ENCODE data around the gene PNRC2.

The PNRC2 gene

DNA sequence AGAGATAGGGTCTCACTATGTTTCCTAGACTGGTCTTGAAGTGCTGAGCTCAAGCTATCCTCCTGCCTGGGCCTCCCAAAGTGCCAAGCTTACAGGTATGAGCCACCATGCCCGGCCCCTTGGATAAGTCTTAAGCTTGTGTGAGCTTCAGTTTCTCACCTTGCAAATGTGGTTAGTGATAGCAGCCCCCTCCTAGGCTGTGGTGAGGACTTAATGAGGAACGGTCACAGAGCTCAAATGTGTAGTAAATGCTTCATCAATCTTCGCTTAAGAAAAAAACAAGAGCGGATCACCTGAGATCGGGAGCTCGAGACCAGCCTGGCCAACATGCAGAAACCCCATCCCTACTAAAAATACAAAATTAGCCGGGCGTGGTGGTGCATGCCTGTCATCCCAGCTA lies 49.5 kb upstream of the PNRC2 start:
- Histone ChIP-seq H3K27ac (ENCODE audit: extremely low read depth, low read depth, low read length) (no peak overlapping the region), H3K4me3 (ENCODE audit: low read depth, low read length) (no peak overlapping the region), H3K9me3 (ENCODE audit: control insufficient read depth, insufficient read depth, low read depth, low read length) (no peaks in the 10 kb centered on the region), H3K36me3 (ENCODE audit: control insufficient read depth in 2 of 2, insufficient read depth in 1 of 2, low read length in 2 of 2) (no peaks in the 10 kb centered on the region), H3K4me1 (ENCODE audit: control insufficient read depth, insufficient read depth, low read length) (no peaks in the 10 kb centered on the region)
- POLR2A ChIA-PET: interaction anchor here (0.6 kb wide), 1 partner anchor 116 kb away, joined by 3 read pairs; no protein-coding TSS in a partner anchor
- CTCF ChIA-PET: interaction anchor here (0.7 to 1.2 kb wide), 3 partner anchors 13 to 112 kb away, joined by 4 read pairs; no protein-coding TSS in a partner anchor
- no peak for TF ChIP-seq ZNF514 (tag by site-specific recombination; IDR thresholded peaks at IDR 0.05)
- no peak for TF ChIP-seq ZNF292 (tag by site-specific recombination; IDR thresholded peaks at IDR 0.05; ENCODE audit: borderline replicate concordance, low read depth)
- no peak for TF ChIP-seq ZNF701 (tag by site-specific recombination; IDR thresholded peaks at IDR 0.05)
- TF ChIP-seq, protein P1, sequence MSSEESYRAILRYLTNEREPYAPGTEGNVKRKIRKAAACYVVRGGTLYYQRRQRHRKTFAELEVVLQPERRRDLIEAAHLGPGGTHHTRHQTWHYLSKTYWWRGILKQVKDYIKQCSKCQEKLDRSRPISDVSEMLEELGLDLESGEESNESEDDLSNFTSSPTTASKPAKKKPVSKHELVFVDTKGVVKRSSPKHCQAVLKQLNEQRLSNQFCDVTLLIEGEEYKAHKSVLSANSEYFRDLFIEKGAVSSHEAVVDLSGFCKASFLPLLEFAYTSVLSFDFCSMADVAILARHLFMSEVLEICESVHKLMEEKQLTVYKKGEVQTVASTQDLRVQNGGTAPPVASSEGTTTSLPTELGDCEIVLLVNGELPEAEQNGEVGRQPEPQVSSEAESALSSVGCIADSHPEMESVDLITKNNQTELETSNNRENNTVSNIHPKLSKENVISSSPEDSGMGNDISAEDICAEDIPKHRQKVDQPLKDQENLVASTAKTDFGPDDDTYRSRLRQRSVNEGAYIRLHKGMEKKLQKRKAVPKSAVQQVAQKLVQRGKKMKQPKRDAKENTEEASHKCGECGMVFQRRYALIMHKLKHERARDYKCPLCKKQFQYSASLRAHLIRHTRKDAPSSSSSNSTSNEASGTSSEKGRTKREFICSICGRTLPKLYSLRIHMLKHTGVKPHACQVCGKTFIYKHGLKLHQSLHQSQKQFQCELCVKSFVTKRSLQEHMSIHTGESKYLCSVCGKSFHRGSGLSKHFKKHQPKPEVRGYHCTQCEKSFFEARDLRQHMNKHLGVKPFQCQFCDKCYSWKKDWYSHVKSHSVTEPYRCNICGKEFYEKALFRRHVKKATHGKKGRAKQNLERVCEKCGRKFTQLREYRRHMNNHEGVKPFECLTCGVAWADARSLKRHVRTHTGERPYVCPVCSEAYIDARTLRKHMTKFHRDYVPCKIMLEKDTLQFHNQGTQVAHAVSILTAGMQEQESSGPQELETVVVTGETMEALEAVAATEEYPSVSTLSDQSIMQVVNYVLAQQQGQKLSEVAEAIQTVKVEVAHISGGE (tag by site-specific recombination; conservative IDR thresholded peaks at IDR 0.05; ENCODE audit: low read depth): no peak
- no peak for TF ChIP-seq BCL11B (tag by site-specific recombination; IDR thresholded peaks at IDR 0.05; ENCODE audit: low read depth)
- no peak for TF ChIP-seq ZNF76 (tag by site-specific recombination; IDR thresholded peaks at IDR 0.05; ENCODE audit: borderline replicate concordance, low read depth)
- TF ChIP-seq, protein P2, sequence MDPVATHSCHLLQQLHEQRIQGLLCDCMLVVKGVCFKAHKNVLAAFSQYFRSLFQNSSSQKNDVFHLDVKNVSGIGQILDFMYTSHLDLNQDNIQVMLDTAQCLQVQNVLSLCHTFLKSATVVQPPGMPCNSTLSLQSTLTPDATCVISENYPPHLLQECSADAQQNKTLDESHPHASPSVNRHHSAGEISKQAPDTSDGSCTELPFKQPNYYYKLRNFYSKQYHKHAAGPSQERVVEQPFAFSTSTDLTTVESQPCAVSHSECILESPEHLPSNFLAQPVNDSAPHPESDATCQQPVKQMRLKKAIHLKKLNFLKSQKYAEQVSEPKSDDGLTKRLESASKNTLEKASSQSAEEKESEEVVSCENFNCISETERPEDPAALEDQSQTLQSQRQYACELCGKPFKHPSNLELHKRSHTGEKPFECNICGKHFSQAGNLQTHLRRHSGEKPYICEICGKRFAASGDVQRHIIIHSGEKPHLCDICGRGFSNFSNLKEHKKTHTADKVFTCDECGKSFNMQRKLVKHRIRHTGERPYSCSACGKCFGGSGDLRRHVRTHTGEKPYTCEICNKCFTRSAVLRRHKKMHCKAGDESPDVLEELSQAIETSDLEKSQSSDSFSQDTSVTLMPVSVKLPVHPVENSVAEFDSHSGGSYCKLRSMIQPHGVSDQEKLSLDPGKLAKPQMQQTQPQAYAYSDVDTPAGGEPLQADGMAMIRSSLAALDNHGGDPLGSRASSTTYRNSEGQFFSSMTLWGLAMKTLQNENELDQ (tag by site-specific recombination; IDR thresholded peaks at IDR 0.05; ENCODE audit: low read depth): no peak
- no peak for TF ChIP-seq ZNF221 (tag by site-specific recombination; IDR thresholded peaks at IDR 0.05; ENCODE audit: borderline replicate concordance)
- TF ChIP-seq ZNF366 (tag by site-specific recombination; conservative IDR thresholded peaks at IDR 0.05): no peak
- TF ChIP-seq, protein P3, sequence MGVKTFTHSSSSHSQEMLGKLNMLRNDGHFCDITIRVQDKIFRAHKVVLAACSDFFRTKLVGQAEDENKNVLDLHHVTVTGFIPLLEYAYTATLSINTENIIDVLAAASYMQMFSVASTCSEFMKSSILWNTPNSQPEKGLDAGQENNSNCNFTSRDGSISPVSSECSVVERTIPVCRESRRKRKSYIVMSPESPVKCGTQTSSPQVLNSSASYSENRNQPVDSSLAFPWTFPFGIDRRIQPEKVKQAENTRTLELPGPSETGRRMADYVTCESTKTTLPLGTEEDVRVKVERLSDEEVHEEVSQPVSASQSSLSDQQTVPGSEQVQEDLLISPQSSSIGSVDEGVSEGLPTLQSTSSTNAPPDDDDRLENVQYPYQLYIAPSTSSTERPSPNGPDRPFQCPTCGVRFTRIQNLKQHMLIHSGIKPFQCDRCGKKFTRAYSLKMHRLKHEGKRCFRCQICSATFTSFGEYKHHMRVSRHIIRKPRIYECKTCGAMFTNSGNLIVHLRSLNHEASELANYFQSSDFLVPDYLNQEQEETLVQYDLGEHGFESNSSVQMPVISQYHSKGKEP (tag by site-specific recombination; IDR thresholded peaks at IDR 0.05): no peak
- TF ChIP-seq ZSCAN30 (tag by site-specific recombination; IDR thresholded peaks at IDR 0.05): no peak
- TF ChIP-seq YY1 (tag by site-specific recombination; IDR thresholded peaks at IDR 0.05): no peak
- TF ChIP-seq ZNF791 (tag by site-specific recombination; IDR thresholded peaks at IDR 0.05): no peak
- no peak for TF ChIP-seq ZNF155 (tag by site-specific recombination; IDR thresholded peaks at IDR 0.05)
- TF ChIP-seq ZNF24 (tag by site-specific recombination; IDR thresholded peaks at IDR 0.05): no peak
- TF ChIP-seq BCL11A (tag by site-specific recombination; IDR thresholded peaks at IDR 0.05; ENCODE audit: low read depth): no peak
- TF ChIP-seq ZNF184 (tag by site-specific recombination; IDR thresholded peaks at IDR 0.05): no peak
- TF ChIP-seq, protein P4, sequence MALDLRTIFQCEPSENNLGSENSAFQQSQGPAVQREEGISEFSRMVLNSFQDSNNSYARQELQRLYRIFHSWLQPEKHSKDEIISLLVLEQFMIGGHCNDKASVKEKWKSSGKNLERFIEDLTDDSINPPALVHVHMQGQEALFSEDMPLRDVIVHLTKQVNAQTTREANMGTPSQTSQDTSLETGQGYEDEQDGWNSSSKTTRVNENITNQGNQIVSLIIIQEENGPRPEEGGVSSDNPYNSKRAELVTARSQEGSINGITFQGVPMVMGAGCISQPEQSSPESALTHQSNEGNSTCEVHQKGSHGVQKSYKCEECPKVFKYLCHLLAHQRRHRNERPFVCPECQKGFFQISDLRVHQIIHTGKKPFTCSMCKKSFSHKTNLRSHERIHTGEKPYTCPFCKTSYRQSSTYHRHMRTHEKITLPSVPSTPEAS (tag by site-specific recombination; IDR thresholded peaks at IDR 0.05): no peak
